ENCODE measurements around the gene RPLP1. TPM values are rescaled to one million over a fixed set of nuclear protein-coding genes. Genes with fewer than 3 reads are reported as not detected.

Gene RPLP1
- total RNA-seq, 1 donor, result 223 TPM

DNA sequence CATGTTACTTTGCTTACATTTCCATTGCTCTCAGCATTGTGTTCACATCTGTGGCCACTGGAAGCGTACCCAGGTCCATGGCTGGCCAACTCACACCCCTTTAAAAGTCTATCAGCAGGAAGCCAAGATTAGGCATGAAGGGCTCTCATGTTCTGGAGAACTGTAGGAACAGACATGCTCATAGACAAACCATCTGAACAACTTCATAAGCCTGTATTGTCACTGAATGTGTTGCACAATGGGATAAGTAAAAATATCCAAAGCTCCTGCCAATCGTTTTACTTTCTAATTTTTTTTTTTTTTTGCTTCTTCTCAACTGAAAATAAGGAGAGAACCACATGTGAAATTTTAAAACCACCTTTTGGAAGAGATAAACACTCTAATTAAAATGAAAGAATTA, 6.4 kb downstream of the RPLP1 start:
- H3K4me3 ChIP-seq (ENCODE audit: low read depth, low read length), result no peak overlapping the region
- DNase-seq (ENCODE audit: low read depth), result peak; percentile 37
- TF ChIP-seq, protein P1, sequence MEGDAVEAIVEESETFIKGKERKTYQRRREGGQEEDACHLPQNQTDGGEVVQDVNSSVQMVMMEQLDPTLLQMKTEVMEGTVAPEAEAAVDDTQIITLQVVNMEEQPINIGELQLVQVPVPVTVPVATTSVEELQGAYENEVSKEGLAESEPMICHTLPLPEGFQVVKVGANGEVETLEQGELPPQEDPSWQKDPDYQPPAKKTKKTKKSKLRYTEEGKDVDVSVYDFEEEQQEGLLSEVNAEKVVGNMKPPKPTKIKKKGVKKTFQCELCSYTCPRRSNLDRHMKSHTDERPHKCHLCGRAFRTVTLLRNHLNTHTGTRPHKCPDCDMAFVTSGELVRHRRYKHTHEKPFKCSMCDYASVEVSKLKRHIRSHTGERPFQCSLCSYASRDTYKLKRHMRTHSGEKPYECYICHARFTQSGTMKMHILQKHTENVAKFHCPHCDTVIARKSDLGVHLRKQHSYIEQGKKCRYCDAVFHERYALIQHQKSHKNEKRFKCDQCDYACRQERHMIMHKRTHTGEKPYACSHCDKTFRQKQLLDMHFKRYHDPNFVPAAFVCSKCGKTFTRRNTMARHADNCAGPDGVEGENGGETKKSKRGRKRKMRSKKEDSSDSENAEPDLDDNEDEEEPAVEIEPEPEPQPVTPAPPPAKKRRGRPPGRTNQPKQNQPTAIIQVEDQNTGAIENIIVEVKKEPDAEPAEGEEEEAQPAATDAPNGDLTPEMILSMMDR (IDR thresholded peaks at IDR 0.05; ENCODE audit: insufficient read depth, low read length), result no peak

DNA sequence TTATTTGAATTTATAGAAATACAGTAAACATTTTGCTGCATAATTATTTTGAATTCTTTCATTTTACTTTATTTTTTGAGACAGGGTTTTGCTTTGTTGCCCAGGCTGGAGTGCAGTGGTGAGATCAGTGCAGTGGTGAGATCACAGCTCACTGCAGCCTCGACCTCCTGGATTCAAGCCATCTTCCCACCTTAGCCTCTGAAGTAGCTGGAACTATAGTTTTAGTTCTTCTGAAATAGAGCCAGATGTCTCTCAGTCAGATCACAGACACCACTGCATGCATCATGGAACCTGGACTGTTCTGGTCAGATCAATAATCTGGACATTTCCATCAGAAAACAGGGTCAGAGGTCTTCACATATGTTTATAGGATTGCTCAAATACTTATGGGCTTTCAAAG, 7.9 kb downstream of the RPLP1 start:
- DNase-seq (ENCODE audit: low read depth), result no peak
- no peak overlapping the region for H3K4me3 ChIP-seq (ENCODE audit: low read depth, low read length)
- TF ChIP-seq, protein P1 (IDR thresholded peaks at IDR 0.05; ENCODE audit: insufficient read depth, low read length), result no peak

DNA sequence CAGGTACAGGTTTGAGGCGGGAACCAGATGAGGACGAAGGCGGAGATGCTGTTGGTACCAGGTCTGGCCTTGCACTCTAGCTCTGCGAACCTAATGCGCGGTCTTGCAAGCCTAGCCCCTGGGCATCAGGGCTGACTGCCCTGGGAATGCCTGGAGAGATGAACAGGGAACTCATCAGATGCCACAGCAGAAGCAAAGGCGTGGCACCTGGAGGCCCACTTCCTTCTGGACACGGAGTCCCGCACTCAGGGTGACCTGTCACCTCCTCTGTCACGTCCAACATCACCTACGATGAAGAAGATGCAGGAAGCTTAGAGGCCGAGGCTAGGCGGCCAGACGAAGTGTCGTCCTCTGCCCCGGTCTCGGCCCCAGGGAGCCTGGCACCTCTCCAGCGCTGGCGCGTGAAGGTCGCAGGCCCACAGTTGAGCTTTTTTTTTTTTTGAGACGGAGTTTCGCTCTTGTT, 9.4 kb downstream of the RPLP1 start:
- no peak for DNase-seq (ENCODE audit: low read depth)
- H3K4me3 ChIP-seq (ENCODE audit: low read depth, low read length), result peak overlapping the region; percentile 64
- TF ChIP-seq, protein P1 (IDR thresholded peaks at IDR 0.05; ENCODE audit: insufficient read depth, low read length), result no peak

DNA sequence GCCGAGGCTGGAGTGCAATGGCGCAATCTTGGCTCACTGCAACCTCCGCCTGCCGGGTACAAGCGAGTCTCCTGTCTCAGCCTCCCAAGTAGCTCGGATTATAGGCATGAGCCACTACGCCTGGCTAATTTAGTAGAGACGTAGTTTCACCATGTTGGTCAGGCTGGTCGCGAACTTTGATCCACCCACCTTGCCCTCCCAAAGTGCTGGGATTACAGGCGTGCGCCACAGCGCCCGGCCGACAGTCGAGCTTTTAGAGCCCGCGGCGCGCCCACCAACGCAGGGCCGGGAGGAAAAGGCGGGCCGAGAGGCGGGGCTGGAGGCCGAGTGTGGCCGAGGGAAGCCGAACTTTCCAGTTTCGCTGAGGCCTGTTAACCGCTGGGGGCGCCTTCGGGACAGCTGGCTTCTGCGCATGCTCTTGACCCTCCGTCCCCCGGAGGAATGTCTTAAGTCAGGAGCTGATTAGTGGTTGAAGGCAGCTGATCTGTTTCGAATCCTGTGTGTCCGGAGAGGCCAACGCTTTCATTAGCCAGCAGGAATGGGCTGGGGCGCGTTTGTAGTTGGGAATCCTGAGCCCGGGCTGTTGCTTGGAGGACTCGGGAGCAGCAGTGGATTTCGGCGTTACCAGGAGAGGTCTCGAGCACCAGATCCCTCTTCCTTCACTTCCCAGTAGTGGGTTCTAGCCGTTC, 10.0 kb downstream of the RPLP1 start:
- H3K4me3 ChIP-seq (ENCODE audit: low read depth, low read length), result peak overlapping the region; percentile 65
- peak; percentile 99 for DNase-seq (ENCODE audit: low read depth)
- TF ChIP-seq, protein P1 (IDR thresholded peaks at IDR 0.05; ENCODE audit: insufficient read depth, low read length), result peak; percentile 84

DNA sequence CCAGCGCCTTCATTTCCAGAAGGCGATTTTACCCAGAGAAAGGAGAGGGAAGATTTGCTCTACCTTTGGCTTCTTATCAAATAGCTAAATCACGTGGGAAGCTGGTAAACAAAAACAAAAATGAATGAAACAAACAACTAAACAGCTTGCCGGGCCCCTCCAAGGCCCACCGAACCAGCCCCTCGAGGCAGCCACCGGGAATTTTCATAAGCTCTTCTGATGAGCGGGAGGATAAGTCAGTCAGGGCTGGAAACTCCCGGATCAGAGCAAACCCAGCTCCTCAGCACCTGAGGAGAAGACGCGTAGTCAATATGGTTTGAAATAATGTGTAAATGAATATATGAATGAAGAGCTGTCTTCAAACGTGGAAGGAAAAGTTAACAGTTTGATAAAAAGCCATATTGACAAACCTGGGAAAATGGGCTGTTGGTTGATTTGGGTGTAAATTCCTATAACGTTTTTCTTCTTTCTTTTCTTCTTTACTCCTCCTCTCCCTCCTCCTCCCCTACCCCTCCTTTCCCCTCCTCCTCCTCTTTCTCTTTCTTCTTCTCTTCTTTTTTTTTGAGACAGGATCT, 10.7 kb downstream of the RPLP1 start:
- H3K4me3 ChIP-seq (ENCODE audit: low read depth, low read length), result peak overlapping the region; percentile 65
- no peak for DNase-seq (ENCODE audit: low read depth)
- TF ChIP-seq, protein P1 (IDR thresholded peaks at IDR 0.05; ENCODE audit: insufficient read depth, low read length), result no peak

DNA sequence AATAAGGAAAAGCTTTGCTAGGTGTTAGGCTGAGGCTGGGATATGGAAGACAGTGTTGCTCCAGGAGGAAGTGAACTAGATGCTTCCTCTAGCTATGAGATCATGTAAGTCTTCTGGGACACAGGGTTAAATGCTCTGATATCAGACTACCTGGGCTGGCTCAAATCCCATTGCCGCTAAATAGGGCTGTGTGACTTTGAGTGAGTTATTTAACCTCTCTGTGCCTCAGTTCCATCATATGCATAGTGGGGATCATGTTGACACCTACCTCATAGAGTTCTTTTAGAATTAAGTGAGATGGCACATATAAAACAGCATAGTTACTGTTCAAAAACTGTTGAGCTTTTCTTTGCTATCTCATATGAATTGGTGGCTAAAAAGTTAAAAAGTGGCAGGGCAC, 12.6 kb downstream of the RPLP1 start:
- no peak for DNase-seq (ENCODE audit: low read depth)
- no peak overlapping the region for H3K4me3 ChIP-seq (ENCODE audit: low read depth, low read length)
- TF ChIP-seq, protein P1 (IDR thresholded peaks at IDR 0.05; ENCODE audit: insufficient read depth, low read length), result no peak

Measured in fibroblast of the aortic adventitia (primary cell).